Kidney epithelial cell (primary cell): ENCODE measurements around the gene FAM83C. TPM values are rescaled to one million over a fixed set of nuclear protein-coding genes. Genes with fewer than 3 reads are reported as not detected.

ENCODE experiments used
- DNase-seq: peaks from one replicate; pipeline ENCODE4 v3.0.0-alpha.2; 2010; ENCODE audit warnings: low read depth
- H3K27me3 ChIP-seq: 2 replicates; pipeline ENCODE4 v1.6.0; 2011; ENCODE audit warnings: low read length; ENCODE audit not compliant: control insufficient read depth, insufficient read depth
- H3K36me3 ChIP-seq: 2 replicates; pipeline ENCODE4 v1.5.1; 2011; ENCODE audit warnings: low read length; ENCODE audit not compliant: control insufficient read depth, insufficient read depth
- H3K4me3 ChIP-seq: 2 replicates; pipeline ENCODE4 v1.5.1; 2011; ENCODE audit warnings: low read depth, mild to moderate bottlenecking, control low read depth, low read length
- total RNA-seq: library from RNA; depleted of rRNA; stranded (reverse); fragments of >200 nt; gene quantifications from 2 replicates; pipeline ENCODE4 v1.2.3, GENCODE V29; 2015
- TF ChIP-seq, protein P1 (sequence below): IDR thresholded peaks from 2 replicates; pipeline ENCODE4 v1.5.1; 2011; ENCODE audit warnings: mild to moderate bottlenecking, moderate library complexity, low read length, control low read depth, inconsistent platforms; ENCODE audit not compliant: insufficient read depth, poor library complexity, severe bottlenecking

FAM83C gene
- total RNA-seq, 1 donor from 2014 or later: not detected

- H3K27me3 ChIP-seq: no peaks in the 10 kb centered on the region
- H3K4me3 ChIP-seq: no peak overlapping the region
- DNase-seq: peak; percentile 39
- TF ChIP-seq, protein P1, sequence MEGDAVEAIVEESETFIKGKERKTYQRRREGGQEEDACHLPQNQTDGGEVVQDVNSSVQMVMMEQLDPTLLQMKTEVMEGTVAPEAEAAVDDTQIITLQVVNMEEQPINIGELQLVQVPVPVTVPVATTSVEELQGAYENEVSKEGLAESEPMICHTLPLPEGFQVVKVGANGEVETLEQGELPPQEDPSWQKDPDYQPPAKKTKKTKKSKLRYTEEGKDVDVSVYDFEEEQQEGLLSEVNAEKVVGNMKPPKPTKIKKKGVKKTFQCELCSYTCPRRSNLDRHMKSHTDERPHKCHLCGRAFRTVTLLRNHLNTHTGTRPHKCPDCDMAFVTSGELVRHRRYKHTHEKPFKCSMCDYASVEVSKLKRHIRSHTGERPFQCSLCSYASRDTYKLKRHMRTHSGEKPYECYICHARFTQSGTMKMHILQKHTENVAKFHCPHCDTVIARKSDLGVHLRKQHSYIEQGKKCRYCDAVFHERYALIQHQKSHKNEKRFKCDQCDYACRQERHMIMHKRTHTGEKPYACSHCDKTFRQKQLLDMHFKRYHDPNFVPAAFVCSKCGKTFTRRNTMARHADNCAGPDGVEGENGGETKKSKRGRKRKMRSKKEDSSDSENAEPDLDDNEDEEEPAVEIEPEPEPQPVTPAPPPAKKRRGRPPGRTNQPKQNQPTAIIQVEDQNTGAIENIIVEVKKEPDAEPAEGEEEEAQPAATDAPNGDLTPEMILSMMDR: no peak
- no peaks in the 10 kb centered on the region for H3K36me3 ChIP-seq
These were observed 15.7 kb upstream of the FAM83C start for GRCh38 chr20:35307666-35308653.

- peaks cover 1% of the 10 kb centered on the region for H3K36me3 ChIP-seq
- no peak for DNase-seq
- TF ChIP-seq, protein P1: peak; percentile 86
- H3K27me3 ChIP-seq: no peaks in the 10 kb centered on the region
- no peak overlapping the region for H3K4me3 ChIP-seq
These were observed 14.8 kb upstream of the FAM83C start for GRCh38 chr20:35306931-35307517.

- TF ChIP-seq, protein P1: no peak
- Histone ChIP-seq H3K4me3 (no peak overlapping the region), H3K27me3 (no peaks in the 10 kb centered on the region), H3K36me3 (peaks cover 1% of the 10 kb centered on the region)
- peak; percentile 100 for DNase-seq
These were observed 13.7 kb upstream of the FAM83C start for GRCh38 chr20:35305682-35306556.

GRCh38 chr20:35304956-35305355 lies 12.7 kb upstream of the FAM83C start:
- no peak for DNase-seq
- no peak overlapping the region for H3K4me3 ChIP-seq
- TF ChIP-seq, protein P1: no peak
- H3K27me3 ChIP-seq: no peaks in the 10 kb centered on the region
- peaks cover 1% of the 10 kb centered on the region for H3K36me3 ChIP-seq

- DNase-seq: peak; percentile 67
- TF ChIP-seq, protein P1: peak; percentile 85
- Histone ChIP-seq H3K36me3 (peaks cover 1% of the 10 kb centered on the region), H3K27me3 (no peaks in the 10 kb centered on the region), H3K4me3 (no peak overlapping the region)
These were observed 11.7 kb upstream of the FAM83C start for GRCh38 chr20:35303735-35304491.
